GM18502 (cell line): ENCODE results near the gene PKN2.
"Not testable (repeated sequence)": the region's sequence is repeated elsewhere in the genome, so short reads cannot be mapped to it uniquely, and the experiment has no call there.

Source experiments
- ATAC-seq: cut with Tn5 transposase; IDR thresholded peaks from one replicate; pipeline ENCODE4 v1.9.1; 2021; ENCODE audit warnings: mild to moderate bottlenecking; ENCODE audit not compliant: unreplicated experiment, poor library complexity

Gene PKN2

GRCh38 chr1:88873737-88874349 is 189.8 kb downstream of the PKN2 start:
- ATAC-seq = no peak

DNA sequence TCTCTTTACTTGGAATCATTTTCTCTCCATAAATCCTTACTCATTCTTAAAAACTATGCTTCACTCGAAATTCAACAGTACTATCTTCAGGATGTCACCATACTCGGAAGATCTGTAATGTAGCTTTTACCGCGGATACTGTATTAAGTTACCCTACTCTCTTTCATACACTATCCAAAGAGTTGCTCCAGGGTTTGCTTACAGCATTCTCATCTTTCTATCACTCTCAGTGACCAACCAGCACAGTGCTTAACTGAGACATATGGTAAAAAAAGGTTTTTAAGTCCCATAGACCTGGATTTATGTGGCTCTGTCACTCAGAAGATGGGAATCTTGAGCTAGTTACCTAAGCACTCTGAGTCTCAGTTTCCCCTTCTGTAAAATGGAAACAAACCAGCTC is 191.5 kb downstream of the PKN2 start:
- no peak for ATAC-seq

- ATAC-seq = no peak
Measured at GRCh38 chr1:88876573-88877365, 192.7 kb downstream of the PKN2 start.

DNA sequence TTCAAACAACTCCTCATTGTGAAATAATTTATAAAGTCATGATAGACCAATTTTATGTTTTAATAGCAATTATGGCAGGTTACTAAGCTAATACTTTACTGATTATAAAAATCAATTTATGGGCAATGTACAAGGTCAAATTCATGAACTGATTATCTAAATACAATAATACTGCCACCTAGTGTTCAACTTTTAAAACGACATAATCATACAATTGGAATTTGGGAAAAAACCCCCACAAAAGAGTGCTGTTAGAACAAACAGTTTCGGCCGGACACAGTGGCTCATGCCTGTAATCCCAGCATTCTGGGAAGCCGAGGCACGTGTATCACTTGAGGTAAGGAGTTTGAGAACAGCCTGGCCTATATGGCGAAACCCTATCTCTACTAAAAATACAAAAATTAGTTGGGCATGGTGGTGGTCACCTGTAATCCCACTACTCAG is 193.3 kb downstream of the PKN2 start:
- ATAC-seq = no peak

- no peak for ATAC-seq
Measured at GRCh38 chr1:88877911-88878310, 193.8 kb downstream of the PKN2 start.

- ATAC-seq = no peak
Measured at GRCh38 chr1:88878731-88879130, 194.7 kb downstream of the PKN2 start.

DNA sequence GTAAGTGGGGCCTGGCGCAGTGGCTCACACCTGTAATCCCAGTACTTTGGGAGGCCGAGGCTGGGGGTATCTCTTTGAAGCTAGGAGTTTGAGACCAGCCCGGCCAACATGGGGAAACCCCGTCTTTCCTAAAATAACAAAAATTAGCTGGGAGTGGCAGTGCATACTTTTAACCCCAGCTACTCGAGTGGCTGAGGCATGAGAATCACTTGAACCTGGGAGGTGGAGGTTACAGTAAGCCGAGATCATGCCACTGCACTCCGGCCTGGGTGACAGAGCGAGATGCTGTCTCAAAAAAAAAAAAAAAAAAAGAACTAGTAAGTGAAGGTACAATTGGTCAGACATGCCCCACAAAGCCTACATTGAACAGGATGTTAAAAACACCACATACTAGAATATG is 196.6 kb downstream of the PKN2 start:
- not testable (repeated sequence) for ATAC-seq

DNA sequence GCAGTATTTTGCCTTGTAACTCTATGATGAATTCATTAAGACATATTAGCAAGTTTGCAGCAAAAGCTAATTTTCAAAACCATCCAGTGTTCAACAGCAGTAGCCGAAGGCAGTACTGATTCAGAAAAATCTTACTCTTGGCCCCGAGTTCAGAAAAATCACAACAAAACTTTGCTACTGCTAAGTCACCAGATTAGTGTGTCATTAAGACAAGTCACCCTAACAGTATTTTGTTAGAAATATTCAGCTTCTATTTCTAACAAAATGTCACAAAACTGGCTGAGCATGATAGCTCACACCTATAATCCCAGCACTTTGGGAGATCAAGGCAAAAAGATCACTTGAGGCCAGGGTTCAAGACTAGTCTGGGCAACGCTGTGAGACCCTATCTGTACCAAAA is 199.1 kb downstream of the PKN2 start:
- ATAC-seq = no peak
